ENCODE results near the gene PSG6.
A peak's percentile ranks its signal among the peaks of the same experiment; 100 is the strongest.
"Not testable (repeated sequence)": the region's sequence is repeated elsewhere in the genome, so short reads cannot be mapped to it uniquely, and the experiment has no call there.

Gene PSG6

DNA sequence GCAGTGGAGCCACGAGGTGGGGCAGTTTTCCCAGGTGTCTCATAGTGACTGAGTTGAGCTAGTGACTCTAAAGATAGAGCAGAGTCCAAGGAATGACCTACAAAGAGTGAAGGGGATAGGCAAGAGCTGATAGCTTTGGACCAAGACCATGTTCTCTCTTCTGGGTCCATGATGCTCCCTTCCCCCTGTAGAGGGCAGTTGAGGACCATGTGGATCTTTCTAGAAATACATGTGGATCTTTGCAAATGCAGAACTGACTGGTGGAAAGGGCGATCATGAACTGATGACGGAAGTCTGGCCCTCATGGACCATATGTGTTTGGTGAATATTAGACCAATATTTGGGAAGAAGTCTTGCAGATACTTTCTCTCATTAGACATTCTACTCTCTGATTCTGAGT, 45.1 kb downstream of the PSG6 start:
- peak; percentile 17 for DNase-seq (ENCODE audit: low read depth)
- TF ChIP-seq, protein P1, sequence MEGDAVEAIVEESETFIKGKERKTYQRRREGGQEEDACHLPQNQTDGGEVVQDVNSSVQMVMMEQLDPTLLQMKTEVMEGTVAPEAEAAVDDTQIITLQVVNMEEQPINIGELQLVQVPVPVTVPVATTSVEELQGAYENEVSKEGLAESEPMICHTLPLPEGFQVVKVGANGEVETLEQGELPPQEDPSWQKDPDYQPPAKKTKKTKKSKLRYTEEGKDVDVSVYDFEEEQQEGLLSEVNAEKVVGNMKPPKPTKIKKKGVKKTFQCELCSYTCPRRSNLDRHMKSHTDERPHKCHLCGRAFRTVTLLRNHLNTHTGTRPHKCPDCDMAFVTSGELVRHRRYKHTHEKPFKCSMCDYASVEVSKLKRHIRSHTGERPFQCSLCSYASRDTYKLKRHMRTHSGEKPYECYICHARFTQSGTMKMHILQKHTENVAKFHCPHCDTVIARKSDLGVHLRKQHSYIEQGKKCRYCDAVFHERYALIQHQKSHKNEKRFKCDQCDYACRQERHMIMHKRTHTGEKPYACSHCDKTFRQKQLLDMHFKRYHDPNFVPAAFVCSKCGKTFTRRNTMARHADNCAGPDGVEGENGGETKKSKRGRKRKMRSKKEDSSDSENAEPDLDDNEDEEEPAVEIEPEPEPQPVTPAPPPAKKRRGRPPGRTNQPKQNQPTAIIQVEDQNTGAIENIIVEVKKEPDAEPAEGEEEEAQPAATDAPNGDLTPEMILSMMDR (IDR thresholded peaks at IDR 0.05; ENCODE audit: insufficient read depth, low read depth, low read length, missing control alignments), result peak; percentile 8
- H3K4me3 ChIP-seq (ENCODE audit: low read length), result no peak overlapping the region

DNA sequence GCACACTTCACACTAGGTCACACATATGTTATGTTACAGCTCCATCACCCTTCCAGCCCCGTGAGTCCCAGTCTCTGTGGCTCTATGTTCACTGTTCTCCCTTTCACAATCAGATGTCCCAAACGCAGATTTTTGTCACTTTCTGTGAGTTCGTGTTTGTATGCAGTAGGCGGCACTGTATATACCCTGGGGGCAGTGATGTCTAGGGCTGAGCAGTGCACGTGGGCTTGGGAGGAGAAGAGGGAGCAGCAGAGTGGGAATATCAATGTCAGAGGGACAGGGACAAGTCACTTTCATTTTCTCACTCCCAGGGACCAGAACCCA, 60.2 kb downstream of the PSG6 start:
- TF ChIP-seq, protein P1 (IDR thresholded peaks at IDR 0.05; ENCODE audit: insufficient read depth, low read depth, low read length, missing control alignments), result no peak
- no peak overlapping the region for H3K4me3 ChIP-seq (ENCODE audit: low read length)
- no peak for DNase-seq (ENCODE audit: low read depth)

DNA sequence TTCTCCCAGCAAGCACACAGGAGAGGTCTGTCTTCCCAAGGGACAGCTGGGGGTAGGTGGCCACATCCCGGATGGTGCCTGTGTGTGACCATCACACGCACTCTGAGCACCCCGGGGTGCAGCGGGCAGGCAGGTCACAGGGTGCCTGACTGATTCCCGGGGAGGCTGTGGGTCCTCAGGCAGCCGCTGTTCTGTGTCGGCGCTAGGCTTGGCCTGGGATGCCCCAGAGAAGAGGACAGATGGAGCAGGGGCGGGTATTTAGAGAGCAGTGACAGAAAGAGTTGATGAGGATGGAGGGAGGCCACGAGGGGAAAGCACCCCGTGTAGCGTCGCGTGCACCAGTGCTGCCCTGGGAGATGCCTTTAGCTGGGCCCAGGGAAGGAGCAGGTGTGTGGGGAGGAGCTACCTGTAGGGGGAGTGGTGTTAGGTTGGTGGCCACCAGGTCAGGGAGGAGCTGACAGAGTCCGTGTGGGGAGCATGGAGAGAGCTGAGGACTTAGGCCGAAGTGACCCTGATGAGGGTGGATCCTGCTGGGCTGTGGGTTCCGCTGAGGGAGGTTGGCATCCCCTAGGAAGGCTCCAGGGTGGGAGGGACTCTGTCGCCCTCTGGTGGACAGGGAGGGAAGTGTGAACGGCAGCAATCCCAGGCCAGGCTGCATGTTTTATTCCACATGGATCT, 60.7 kb downstream of the PSG6 start:
- DNase-seq (ENCODE audit: low read depth), result peak; percentile 41
- H3K4me3 ChIP-seq (ENCODE audit: low read length), result not testable (repeated sequence)
- TF ChIP-seq, protein P1 (IDR thresholded peaks at IDR 0.05; ENCODE audit: insufficient read depth, low read depth, low read length, missing control alignments), result peak; percentile 61

DNA sequence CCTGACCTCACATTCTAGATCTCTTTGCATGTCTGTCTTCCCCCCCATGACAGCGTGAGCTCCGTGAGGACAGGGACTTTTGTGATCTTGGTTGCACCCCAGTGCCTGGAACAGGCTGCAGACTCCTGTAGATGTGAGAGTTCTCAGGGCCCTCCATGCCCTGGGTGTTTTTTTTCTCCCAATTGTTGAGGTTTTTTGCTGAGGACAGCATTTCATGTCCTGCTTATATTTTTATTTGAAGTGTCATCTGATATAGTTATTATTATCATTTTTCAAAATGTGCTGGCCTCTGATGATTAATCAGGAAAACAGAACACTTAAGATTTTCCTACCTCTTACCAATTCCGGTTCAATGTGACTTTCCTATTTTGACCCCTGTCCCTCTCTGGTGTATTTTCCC, 62.9 kb downstream of the PSG6 start:
- not testable (repeated sequence) for DNase-seq (ENCODE audit: low read depth); H3K4me3 ChIP-seq (ENCODE audit: low read length)

DNA sequence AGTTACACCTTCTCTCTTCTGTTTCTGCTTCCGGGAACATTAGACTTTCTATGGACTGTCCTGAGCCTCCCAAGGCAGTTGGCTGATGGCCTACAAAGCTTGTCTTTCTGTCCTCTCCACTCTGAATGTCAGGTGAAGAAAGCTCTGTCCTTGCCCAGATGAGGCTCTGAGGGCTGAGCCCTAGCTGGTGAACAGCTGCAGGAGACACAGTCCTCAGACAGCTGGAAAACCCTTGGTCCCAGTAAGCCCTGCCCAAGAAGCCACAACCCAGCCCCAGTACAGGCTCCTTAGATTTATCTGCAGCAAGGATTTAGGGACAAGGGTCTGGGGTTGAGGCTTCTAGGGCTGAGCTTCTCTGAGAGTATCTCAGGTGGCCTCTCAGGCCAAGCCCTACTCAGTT, 64.5 kb downstream of the PSG6 start:
- not testable (repeated sequence) for DNase-seq (ENCODE audit: low read depth); H3K4me3 ChIP-seq (ENCODE audit: low read length)

DNA sequence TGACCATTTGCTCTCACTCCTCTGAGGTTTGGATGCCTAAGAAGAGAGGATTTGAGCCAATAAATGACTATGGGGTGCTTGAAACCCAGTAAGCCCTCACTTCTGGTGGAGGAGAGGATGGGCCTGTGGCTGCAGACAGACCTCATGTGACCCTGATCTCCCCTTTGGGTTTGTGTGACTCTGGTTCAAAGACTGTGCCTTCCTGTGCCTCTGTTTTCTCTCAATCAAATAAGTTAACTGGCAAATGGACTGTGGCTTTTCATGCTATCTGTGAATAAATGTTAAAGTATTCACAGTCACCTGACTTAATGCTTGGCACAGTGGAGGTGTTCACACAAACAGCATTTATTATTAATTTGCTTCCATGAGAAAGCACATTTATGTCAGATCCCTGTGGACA, 64.9 kb downstream of the PSG6 start:
- not testable (repeated sequence) for H3K4me3 ChIP-seq (ENCODE audit: low read length)
- DNase-seq (ENCODE audit: low read depth), result peak; percentile 19
